SK-N-SH (cell line): Measurements from ENCODE around the gene NT5C. TPM values are rescaled to one million over a fixed set of nuclear protein-coding genes. Genes with fewer than 3 reads are reported as not detected.
A peak's percentile ranks its signal among the peaks of the same experiment; 100 is the strongest.

Source experiments
- CTCF ChIA-PET: fragments of 300-600, 350-600 bp; formaldehyde crosslinking; extraction: SDS; loops from one replicate; lab custom pipeline; 2021; lab: Yijun Ruan, JAX
- POLR2A ChIA-PET: fragments of 350-600 bp; sonication (Branson Sonifier 250); formaldehyde crosslinking; extraction: SDS; loops from one replicate; lab custom pipeline; 2020; ENCODE audit warnings: antibody characterized with exemption, inconsistent platforms; lab: Yijun Ruan, JAX
- DNase-seq: peaks from one replicate; pipeline ENCODE4 v3.0.0; 2012
- H2AFZ ChIP-seq: fragments of 200-600 bp; sonication (generic); 2 replicates; pipeline ENCODE4 v1.8.1; 2016; ENCODE audit warnings: antibody characterized with exemption, mild to moderate bottlenecking, low read depth
- H3F3A ChIP-seq: fragments of 200-600 bp; sonication (generic); replicated peaks from 2 replicates; pipeline ENCODE3; 2016; ENCODE audit warnings: antibody characterized with exemption, mild to moderate bottlenecking; ENCODE audit not compliant: insufficient read depth
- H3K27ac ChIP-seq, 2 experiments: fragments of 200-500 bp in 1 of 2; fragments of 200-600 bp in 1 of 2; sonication (Bioruptor generic) in 1 of 2; sonication (generic), shearing (Covaris generic) in 1 of 2; 2 replicates each; pipeline versions ENCODE4 v1.5.1 to v1.6.1; 2014 to 2016; ENCODE audit warnings: low read depth in 2 of 2, inconsistent platforms in 1 of 2, low read length in 1 of 2, mild to moderate bottlenecking in 1 of 2, mixed read lengths in 1 of 2
- H3K27me3 ChIP-seq: fragments of 200-600 bp; sonication (generic), shearing (Covaris generic); 2 replicates; pipeline ENCODE4 v1.6.1; 2016; ENCODE audit warnings: mixed run types; ENCODE audit not compliant: insufficient read depth
- H3K36me3 ChIP-seq, 2 experiments: fragments of 200-500 bp in 1 of 2; fragments of 200-600 bp in 1 of 2; sonication (Bioruptor generic) in 1 of 2; sonication (generic) in 1 of 2; replicated peaks in 1 of 2; 2 replicates each; pipeline versions ENCODE3 to v1.5.1; 2014 to 2016; ENCODE audit warnings: low read length in 1 of 2, mild to moderate bottlenecking in 1 of 2; ENCODE audit not compliant: insufficient read depth in 2 of 2, control insufficient read depth in 1 of 2
- H3K4me1 ChIP-seq, 2 experiments: fragments of 200-500 bp in 1 of 2; fragments of 200-600 bp in 1 of 2; sonication (Bioruptor generic) in 1 of 2; sonication (generic), shearing (Covaris generic) in 1 of 2; 2 replicates each; pipeline versions ENCODE4 v1.5.1 to v1.6.1; 2014 to 2016; ENCODE audit warnings: low read depth in 1 of 2, low read length in 1 of 2, mixed run types in 1 of 2; ENCODE audit not compliant: insufficient read depth in 2 of 2, control insufficient read depth in 1 of 2
- H3K4me2 ChIP-seq: fragments of 200-600 bp; sonication (generic), shearing (Covaris generic); 2 replicates; pipeline ENCODE4 v1.6.1; 2017; ENCODE audit warnings: mixed run types
- H3K4me3 ChIP-seq, 2 experiments: fragments of 200-500 bp in 1 of 2; fragments of 200-600 bp in 1 of 2; sonication (Bioruptor generic) in 1 of 2; sonication (generic), shearing (Covaris generic) in 1 of 2; 2 replicates each; pipeline versions ENCODE4 v1.5.1 to v1.8.1; 2014 to 2016; ENCODE audit warnings: low read depth in 2 of 2, inconsistent platforms in 1 of 2, low read length in 1 of 2, mild to moderate bottlenecking in 1 of 2, mixed read lengths in 1 of 2, moderate library complexity in 1 of 2
- H3K79me2 ChIP-seq: fragments of 200-600 bp; sonication (generic); 2 replicates; pipeline ENCODE4 v1.8.1; 2017; ENCODE audit warnings: mild to moderate bottlenecking; ENCODE audit not compliant: insufficient read depth
- H3K9ac ChIP-seq: fragments of 200-600 bp; sonication (generic); 2 replicates; pipeline ENCODE4 v1.6.1; 2017; ENCODE audit warnings: mixed run types
- H3K9me2 ChIP-seq: fragments of 200-600 bp; sonication (generic); 2 replicates; pipeline ENCODE4 v1.6.1; 2017; ENCODE audit warnings: mixed run types
- H3K9me3 ChIP-seq: fragments of 200-600 bp; sonication (generic); 2 replicates; pipeline ENCODE4 v1.6.1; 2017; ENCODE audit warnings: mixed run types, mild to moderate bottlenecking, moderate library complexity
- H4K20me1 ChIP-seq: fragments of 200-600 bp; sonication (generic); 2 replicates; pipeline ENCODE4 v1.6.1; 2017; ENCODE audit warnings: mild to moderate bottlenecking, mixed run types; ENCODE audit not compliant: insufficient read depth
- EZH2phosphoT487 ChIP-seq: fragments of 200-600 bp; sonication (generic); IDR thresholded peaks from 2 replicates; pipeline ENCODE4 v1.6.1; 2017; ENCODE audit warnings: low read depth, mixed run types, mild to moderate bottlenecking, antibody characterized with exemption, moderate library complexity, borderline replicate concordance
- FOXJ3 ChIP-seq: sonication (generic); formaldehyde crosslinking; IDR thresholded peaks from 2 replicates; pipeline ENCODE4 v1.5.1; 2020; ENCODE audit warnings: mild to moderate bottlenecking, missing genetic modification reagents
- NFIC ChIP-seq: IDR thresholded peaks from 2 replicates; pipeline ENCODE4 v1.4.0; 2012; ENCODE audit warnings: borderline replicate concordance
- NRF1 ChIP-seq: IDR thresholded peaks from 2 replicates; pipeline ENCODE4 v1.6.1; 2012; ENCODE audit warnings: low read depth, mild to moderate bottlenecking, low read length
- POLR2AphosphoS5 ChIP-seq: IDR thresholded peaks from 2 replicates; pipeline ENCODE4 v1.6.1; 2012; ENCODE audit warnings: low read depth, low read length
- RFX5 ChIP-seq: IDR thresholded peaks from 2 replicates; pipeline ENCODE4 v1.6.1; 2012; ENCODE audit warnings: mild to moderate bottlenecking, improper control_type of control experiment, low read length
- TCF12 ChIP-seq: IDR thresholded peaks from 2 replicates; pipeline ENCODE4 v1.4.0; 2012
- TEAD4 ChIP-seq: IDR thresholded peaks from 2 replicates; pipeline ENCODE4 v1.4.0; 2012; ENCODE audit warnings: mild to moderate bottlenecking, borderline replicate concordance; ENCODE audit not compliant: insufficient read depth
- WGBS: methylation state at CpG from one replicate; pipeline ENCODE4 v1.1.6; 2017; ENCODE audit warnings: low lambda C conversion rate; 5-methylcytosine and 5-hydroxymethylcytosine counted together
- polyA plus RNA-seq, 3 experiments: library from polyadenylated mRNA; depleted of rRNA; stranded (reverse); fragments of >200 nt; gene quantifications; 2 replicates each; pipeline ENCODE4 v1.2.3, GENCODE V29; 2012
- TF ChIP-seq, protein P1 (sequence below): fragments of 200-600 bp; sonication (generic); IDR thresholded peaks from 2 replicates; pipeline ENCODE4 v1.6.1; 2017; ENCODE audit warnings: antibody characterized with exemption, mild to moderate bottlenecking, moderate library complexity
- TF ChIP-seq, protein P2 (sequence below): fragments of 150-350 bp; IDR thresholded peaks from 2 replicates; pipeline ENCODE4 v1.6.1; 2016; ENCODE audit warnings: mild to moderate bottlenecking, low read depth, low read length
- TF ChIP-seq, protein P3 (sequence below): IDR thresholded peaks from 2 replicates; pipeline ENCODE4 v1.4.0; 2012; ENCODE audit warnings: low read depth
- TF ChIP-seq, protein P4 (sequence below): IDR thresholded peaks from 2 replicates; pipeline ENCODE4 v1.4.0; 2012; ENCODE audit warnings: low read depth, borderline replicate concordance

NT5C gene
- polyA plus RNA-seq, 1 of the 3 experiments (the other 2 are of a cell fraction) = 111 TPM

DNA sequence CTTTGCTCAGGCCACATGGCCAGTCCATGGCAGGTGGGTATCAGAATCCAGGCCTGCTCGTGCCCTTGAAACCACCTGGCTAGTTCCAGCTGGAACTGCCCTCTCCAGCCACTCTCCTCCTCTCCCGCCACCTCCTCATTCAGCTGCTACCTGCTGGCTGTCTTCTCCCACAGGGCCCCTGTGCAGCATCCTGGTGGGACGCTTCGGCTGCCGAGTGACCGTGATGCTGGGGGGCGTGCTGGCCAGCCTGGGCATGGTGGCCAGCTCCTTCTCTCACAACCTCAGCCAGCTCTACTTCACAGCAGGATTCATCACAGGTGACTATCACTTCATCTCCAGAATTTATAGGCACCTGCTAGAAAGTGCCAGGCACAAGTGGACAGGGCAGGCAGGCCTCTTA is 33.7 kb downstream of the NT5C start (continued):
- TF ChIP-seq FOXJ3 (CRISPR knock-in tag) = no peak
- TF ChIP-seq RFX5 = no peak
- no peak for TF ChIP-seq TCF12
- TF ChIP-seq, protein P1, sequence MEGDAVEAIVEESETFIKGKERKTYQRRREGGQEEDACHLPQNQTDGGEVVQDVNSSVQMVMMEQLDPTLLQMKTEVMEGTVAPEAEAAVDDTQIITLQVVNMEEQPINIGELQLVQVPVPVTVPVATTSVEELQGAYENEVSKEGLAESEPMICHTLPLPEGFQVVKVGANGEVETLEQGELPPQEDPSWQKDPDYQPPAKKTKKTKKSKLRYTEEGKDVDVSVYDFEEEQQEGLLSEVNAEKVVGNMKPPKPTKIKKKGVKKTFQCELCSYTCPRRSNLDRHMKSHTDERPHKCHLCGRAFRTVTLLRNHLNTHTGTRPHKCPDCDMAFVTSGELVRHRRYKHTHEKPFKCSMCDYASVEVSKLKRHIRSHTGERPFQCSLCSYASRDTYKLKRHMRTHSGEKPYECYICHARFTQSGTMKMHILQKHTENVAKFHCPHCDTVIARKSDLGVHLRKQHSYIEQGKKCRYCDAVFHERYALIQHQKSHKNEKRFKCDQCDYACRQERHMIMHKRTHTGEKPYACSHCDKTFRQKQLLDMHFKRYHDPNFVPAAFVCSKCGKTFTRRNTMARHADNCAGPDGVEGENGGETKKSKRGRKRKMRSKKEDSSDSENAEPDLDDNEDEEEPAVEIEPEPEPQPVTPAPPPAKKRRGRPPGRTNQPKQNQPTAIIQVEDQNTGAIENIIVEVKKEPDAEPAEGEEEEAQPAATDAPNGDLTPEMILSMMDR = no peak
- no peak for TF ChIP-seq EZH2phosphoT487
- TF ChIP-seq, protein P2, sequence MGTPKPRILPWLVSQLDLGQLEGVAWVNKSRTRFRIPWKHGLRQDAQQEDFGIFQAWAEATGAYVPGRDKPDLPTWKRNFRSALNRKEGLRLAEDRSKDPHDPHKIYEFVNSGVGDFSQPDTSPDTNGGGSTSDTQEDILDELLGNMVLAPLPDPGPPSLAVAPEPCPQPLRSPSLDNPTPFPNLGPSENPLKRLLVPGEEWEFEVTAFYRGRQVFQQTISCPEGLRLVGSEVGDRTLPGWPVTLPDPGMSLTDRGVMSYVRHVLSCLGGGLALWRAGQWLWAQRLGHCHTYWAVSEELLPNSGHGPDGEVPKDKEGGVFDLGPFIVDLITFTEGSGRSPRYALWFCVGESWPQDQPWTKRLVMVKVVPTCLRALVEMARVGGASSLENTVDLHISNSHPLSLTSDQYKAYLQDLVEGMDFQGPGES = no peak
- no peak for TF ChIP-seq NRF1

DNA sequence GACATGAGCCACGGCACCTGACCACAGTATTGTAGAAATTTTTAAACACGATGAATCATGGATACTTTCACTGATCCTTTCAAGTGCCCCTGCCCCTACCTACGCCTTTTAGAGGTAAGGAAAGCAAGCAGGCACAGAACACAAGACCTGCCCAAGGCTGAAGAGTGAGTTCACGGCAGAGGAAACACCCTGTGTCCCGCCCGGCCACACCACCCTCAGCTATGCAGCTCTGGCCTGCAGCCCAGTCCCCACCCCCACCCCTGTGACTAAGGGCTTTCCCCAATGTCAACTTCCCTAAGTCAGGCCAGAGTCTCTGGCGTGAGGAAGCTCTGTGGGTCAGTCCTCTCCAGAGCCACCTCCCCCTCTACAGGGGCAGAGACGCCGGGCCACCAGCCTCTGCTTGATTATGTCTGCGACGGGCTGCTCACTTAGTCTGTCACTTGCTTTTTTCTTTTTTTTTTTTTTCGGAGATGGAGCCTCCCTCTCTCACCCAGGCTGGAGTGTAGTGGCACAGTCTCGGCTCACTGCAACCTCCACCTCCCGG is 35.4 kb downstream of the NT5C start:
- H3K9ac ChIP-seq = no peak overlapping the region
- peaks cover 0 to 2% of the 10 kb centered on the region in 2 experiments; a peak in 1 of 4 replicates for H3K4me1 ChIP-seq
- peak overlapping the region; percentile 42 for H3K4me2 ChIP-seq
- H3F3A ChIP-seq = peaks cover 2% of the 10 kb centered on the region
- TF ChIP-seq NFIC (peak; percentile 93), POLR2AphosphoS5 (peak; percentile 43; the same call in 1 of the 2 replicates), TEAD4 (peak; percentile 70), FOXJ3 (CRISPR knock-in tag) (no peak)
- TF ChIP-seq, protein P3, sequence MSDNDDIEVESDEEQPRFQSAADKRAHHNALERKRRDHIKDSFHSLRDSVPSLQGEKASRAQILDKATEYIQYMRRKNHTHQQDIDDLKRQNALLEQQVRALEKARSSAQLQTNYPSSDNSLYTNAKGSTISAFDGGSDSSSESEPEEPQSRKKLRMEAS = 0 out of 2 replicates have a peak, but pooled peaks have one; percentile 39
- TF ChIP-seq, protein P4, sequence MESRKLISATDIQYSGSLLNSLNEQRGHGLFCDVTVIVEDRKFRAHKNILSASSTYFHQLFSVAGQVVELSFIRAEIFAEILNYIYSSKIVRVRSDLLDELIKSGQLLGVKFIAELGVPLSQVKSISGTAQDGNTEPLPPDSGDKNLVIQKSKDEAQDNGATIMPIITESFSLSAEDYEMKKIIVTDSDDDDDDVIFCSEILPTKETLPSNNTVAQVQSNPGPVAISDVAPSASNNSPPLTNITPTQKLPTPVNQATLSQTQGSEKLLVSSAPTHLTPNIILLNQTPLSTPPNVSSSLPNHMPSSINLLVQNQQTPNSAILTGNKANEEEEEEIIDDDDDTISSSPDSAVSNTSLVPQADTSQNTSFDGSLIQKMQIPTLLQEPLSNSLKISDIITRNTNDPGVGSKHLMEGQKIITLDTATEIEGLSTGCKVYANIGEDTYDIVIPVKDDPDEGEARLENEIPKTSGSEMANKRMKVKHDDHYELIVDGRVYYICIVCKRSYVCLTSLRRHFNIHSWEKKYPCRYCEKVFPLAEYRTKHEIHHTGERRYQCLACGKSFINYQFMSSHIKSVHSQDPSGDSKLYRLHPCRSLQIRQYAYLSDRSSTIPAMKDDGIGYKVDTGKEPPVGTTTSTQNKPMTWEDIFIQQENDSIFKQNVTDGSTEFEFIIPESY = no peak
- H3K27me3 ChIP-seq = no peaks in the 10 kb centered on the region
- no peaks in the 10 kb centered on the region for H4K20me1 ChIP-seq
- H3K36me3 ChIP-seq = no peaks in the 10 kb centered on the region
- WGBS = 61% methylated on average over 14 of the region's 14 CpGs
- CTCF ChIA-PET = interaction anchor here (1.0 to 3.0 kb wide), 3 partner anchors 9 to 134 kb away, joined by 3 to 43 read pairs (median 7); no protein-coding TSS in a partner anchor
- H3K9me2 ChIP-seq = no peaks in the 10 kb centered on the region
- DNase-seq = no peak
- no peak overlapping the region for H3K27ac ChIP-seq
- no peaks in the 10 kb centered on the region for H3K79me2 ChIP-seq
- no peaks in the 10 kb centered on the region for H3K9me3 ChIP-seq
- no peak overlapping the region; the same call in 1 of the 2 replicates for H2AFZ ChIP-seq
- H3K4me3 ChIP-seq = no peak overlapping the region
- POLR2A ChIA-PET = no interaction called here
